Cortex of kidney (tissue), 1 donor: ENCODE results near the gene PTPRN2.

Experiments used
- DNase-seq: peaks from one replicate; lab custom pipeline; 2025; lab: John Stamatoyannopoulos, UW

PTPRN2 gene

DNA sequence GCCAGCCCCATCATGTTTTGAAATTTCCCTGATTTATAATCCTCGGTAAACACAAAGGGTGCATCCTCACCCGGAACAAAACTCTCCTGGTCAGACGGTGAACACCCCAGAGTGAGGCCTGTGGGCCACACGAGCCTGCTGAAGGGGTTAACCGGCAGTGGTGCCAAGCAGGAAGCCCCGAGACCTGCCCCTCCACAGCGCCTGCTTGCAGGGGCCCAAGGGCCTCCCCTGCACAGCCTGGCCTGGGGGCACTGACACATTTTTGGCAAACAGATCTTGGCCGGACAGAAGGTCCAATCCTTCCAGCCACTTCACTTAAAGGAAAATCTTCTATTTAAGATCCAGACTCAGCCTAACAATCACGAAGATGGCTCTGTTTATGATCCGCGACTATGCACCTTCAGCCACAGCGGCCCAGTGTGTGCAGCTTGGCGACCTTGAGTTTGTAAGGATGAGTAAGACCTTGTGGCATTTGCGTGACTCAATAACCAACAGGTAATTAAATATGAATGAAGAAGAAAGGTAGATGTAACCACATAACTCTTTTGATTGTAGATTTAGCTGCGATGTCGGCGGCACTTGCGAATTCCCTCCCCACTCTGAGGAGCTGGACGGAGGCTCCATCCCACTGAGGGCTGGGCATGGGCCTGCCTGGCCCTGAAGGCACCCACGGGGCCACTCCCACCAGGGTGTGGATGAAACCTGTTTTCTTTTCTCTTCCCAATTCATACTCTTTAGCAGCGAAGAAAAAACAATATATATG, 922.6 kb downstream of the PTPRN2 start:
- DNase-seq, result no peak

DNA sequence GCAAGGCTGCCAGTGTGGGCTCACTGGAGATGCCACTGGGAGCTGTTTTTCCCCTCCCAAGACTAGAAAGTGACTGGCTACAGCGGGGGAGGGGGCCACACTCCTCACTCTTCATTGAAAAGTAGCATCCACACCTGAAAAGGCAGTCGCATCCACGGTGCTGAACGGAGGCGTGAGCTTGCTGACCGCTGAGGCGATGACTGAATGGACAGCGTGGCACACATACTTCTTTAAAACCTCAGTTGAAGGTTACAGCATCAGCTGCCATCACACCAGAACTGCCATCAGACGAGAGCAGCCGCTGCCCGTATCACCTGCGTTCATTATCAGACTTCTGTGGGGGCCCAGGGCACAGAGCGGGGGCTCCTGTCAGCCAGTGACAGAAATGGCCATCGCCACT, 923.6 kb downstream of the PTPRN2 start:
- no peak for DNase-seq

DNA sequence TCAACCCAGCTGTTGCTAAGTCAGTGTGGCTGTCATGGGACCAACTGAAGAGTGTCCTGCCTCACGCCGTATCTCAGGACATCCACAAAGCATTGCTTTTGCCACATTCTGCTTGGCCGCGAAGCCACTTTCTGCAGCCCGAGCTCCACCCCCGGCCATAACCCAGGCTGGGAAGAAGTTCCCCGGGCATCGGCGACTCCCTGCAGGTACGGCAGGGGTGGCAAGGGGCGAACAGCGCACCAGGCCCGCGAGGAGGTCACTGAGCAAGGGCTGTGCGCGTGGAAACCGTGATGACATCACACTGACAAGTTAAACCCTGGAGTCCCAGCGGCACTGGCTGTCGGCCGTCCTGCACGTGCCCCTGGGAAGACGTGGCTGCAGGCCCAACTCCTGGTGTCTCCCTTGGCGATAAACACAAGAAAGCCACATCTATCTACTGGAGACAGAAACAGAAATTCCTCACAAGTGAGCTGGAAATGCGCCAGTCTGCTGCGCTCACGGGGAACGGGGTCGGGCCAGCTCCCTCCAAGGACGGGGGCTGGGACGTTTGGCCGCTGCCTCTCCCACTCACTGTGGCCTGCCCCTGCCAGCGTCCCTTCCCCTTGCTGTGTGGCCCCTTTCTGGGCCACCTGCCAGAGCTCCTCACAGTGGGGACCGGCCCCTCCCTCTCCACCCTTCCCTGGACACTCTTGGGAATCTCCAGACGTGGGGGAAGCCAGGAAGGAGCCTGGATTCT, 924.5 kb downstream of the PTPRN2 start:
- DNase-seq, result no peak

DNA sequence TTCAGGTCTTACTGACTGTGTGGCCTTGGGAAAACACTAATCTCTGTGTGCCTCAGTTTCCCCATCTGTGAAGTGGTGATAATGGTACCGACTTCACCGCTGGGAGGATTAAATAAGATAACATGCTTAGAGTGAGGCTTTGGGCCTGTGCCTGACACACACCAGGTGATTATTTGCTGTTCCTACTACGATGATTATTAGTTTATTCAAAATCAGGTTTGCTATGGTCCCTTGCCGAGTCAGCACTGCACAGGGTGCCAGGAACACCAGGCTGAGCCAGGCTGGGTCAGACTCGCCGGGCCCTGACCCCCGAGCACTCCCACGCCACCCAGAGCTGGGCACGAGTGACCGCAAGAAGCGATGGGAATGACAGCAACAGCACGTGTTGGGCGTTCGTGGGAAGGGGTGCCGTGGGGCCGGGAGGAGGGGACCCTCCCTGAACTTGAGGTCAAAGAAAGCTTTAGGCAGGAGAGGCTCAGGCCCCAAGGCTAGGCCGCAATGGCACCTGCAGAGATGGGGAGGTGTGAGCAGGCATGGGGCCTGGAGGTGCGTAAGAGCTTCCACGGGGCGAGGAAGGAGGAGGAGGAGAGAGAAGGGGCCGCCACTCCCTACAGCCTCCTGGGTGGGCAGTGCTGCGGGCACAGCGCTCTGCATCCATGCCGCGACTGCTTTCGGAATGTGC, 925.4 kb downstream of the PTPRN2 start:
- no peak for DNase-seq

DNA sequence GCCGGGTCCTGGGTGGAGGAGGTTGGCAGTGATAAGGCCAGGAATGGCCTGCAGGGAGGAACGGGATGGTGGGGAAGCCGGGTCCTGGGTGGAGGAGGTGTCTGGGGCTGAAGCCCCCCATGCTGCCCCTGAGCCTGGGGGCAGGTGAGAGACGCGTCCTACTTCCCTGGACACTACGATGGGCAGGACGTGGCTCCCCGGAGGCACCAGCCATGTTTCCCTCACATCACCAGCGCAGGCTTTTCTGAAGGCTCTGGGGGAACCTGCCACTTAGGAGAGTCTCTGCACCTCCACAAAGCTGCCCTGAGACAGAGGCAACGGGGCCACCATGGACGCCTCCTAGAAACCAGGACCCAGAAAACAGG, 926.0 kb downstream of the PTPRN2 start:
- DNase-seq, result no peak

DNA sequence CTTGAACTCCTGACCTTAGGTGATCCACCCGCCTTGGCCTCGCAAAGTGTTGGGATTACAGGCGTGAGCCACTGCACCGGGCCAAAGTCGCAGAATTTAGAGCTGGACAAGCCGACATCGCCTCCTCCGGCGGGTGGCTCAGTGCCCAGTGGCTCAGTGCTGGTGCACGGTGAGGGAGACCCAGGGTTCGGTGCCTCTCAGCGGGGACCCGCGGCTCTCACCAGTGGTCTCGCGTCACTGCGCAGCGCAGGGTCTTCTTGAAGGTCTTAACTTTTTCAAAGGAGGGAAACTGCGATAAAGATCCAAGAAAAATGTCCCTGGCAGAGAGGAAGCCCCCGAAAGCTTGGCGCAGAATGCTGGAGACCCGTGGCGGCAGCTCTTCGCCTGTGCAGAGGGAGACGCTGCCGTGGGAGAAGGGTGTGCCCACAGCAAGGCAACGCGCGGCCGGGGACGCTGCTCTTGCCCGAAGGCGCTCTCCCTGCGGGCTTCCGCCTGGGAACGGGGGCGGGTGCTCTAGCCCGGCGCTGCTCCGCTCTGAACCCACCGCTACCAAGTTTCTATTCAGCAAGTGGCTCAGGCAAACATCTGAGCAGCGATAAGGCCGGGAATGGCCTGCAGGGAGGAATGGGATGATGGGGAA, 926.5 kb downstream of the PTPRN2 start:
- DNase-seq, result no peak

DNA sequence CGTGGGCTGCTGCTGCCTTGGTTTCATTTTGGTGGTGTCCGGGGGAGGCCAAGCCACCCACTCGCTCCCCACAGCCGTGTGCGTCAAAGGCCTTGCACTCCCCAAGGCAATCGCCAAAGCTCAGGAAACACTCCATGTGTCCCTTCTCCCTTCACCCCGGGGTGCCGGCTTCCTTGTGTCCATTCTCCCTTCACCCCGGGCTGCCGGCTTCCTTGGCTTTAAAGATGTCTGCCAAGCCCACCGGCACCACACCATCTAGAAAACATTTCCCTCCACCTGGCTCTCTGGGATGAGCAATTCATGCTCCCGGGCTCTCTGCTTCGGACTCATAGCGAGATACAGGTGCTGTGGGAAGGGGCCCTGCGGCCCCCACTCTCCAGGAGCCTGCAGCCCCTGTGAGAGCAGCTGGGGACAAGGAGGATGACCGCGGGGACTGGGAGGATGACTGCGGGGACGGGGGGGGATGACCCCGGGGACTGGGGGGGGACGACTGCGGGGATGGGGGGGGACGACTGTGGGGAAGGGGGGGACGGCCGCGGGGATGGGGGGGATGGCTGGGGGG, 928.7 kb downstream of the PTPRN2 start:
- no peak for DNase-seq

DNA sequence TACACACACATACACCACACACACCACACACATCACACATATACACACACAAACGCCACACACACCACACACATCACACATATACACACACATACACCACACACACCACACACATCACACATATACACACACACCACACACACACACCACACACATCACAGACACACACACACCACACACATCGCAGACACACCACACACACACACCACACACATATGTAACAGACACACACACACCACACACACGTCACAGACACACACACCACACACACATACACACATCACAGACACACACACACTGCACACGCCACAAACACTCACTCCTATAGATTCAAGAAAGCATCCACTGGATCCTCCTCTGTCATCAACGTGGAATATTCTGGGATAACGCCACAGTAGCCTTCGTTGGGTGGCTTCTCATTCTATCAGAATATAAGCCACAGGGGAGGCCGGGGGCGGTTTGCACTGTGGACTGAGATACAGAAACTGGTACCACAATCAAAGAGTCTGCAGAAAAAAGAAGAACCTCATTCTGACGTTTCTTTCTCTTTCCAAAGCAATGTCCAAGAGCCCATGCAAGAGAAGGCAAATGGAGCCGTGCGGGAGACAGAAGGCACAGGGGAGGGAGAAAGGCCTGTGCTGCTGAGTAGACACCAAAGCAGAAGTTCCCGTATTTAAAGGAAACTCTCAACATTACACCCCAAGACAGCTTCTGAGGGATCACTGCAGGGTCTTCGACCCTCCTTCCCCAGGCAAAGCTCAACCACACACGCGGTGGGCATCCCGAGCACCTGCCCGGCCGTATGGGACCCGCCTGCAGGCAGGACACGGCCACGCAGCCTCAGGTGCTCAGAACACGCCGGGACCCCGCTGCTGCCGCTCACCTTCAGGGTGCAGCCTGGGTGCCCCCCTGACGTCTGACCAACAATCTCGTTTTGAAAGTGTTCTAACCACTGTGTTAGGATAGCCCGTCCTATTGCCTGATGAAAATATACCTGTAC, 929.6 kb downstream of the PTPRN2 start:
- DNase-seq, result no peak

DNA sequence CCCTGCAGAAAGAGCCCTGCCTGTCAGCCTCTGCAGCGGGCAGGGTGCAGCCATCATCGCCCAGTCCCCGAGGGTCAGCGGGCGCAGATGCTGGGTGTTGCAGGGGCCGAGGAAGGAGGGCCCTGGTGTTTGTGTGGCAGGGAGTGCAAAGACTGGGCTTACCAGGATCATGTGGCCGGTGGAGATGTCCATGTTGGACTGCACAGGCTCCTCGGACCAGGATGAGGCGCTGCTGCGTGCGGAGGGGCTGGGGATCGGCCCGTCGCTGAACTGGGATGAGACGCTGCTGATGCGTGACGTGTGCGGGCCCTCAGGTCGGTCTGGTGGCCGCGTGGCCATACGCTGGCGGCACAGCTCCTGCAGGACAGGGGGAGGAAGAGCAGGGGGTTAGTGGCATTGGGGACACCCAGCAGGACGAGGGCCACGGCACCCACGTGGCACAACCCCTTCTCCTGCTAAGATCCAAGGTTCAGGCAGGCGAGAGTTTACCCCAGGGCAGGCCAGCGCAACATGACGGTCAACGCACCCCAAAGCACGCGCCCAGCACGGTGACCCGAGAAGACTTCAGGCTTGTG, 931.3 kb downstream of the PTPRN2 start:
- DNase-seq, result no peak

DNA sequence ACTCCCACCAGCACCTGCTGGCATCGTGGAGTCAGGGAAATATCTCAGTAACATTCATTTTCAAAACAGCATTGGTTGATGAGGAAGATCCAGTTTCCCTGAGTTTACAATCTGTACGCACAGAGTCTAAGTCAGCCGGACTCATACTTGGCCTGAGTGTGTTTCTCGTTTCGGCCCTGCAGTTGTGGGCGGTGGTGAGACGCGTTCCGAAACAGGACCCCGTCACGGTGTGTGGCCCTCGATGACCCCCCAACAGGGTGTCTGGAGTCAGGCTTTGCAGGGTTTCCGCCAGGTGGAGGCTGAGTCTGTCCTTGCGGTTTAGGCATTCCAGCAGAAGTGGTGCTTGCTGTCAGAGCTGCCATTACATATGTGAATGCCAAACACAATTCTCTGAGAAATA, 933.3 kb downstream of the PTPRN2 start:
- no peak for DNase-seq

DNA sequence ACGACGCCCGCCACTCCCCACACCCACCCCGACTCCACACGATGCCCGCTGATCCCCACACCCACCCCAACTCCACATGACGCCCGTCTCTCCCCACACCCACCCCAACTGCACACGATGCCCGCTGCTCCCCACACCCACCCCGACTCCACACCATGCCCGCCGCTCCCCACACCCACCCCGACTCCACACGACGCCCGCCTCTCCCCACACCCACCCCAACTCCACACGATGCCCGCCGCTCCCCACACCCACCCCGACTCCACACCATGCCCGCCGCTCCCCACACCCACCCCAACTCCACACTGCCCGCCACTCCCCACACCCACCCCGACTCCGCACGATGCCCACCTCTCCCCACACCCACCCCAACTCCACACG, 933.8 kb downstream of the PTPRN2 start:
- DNase-seq, result no peak

DNA sequence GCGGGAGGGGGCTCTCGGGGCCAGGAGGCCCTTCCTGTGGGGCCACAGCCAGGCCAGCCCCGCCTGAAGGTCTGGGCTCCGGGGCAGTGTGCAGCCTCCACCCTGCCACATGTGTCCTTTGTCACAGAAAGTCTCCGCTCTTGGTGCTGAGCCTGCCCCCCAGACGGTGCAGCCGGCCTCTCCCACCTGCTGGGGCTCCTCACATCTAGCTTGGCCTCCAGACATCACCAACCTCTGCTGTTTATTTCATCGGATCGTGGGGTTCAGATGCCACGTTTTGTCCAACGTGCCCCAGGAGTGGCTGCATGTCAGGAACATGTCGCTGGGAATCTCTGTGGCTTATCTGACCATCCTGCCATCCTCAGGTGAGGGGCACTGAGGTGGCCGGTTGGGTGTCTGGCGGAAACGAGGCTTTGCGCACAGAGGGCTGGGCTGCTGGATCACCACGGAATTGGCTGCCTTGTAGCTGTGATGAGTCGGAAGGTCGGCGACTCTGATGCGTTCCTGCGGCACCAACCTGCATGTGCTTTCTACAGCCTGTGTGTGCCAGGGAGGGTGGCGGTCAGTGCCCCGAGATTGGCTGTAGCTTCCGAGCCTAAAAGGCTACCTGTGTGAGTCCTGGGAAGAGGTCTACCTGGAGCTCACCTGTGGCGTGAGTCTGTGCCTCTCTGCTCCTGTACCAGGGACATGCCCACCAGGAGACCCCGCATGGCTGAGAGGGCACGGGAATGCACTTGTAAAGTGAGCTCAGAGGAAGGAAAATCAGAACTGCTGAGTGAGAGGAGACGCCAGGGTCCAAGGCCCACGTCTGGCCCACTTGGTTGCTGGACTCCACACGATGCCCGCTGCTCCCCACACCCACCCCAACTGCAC, 934.4 kb downstream of the PTPRN2 start:
- DNase-seq, result no peak

DNA sequence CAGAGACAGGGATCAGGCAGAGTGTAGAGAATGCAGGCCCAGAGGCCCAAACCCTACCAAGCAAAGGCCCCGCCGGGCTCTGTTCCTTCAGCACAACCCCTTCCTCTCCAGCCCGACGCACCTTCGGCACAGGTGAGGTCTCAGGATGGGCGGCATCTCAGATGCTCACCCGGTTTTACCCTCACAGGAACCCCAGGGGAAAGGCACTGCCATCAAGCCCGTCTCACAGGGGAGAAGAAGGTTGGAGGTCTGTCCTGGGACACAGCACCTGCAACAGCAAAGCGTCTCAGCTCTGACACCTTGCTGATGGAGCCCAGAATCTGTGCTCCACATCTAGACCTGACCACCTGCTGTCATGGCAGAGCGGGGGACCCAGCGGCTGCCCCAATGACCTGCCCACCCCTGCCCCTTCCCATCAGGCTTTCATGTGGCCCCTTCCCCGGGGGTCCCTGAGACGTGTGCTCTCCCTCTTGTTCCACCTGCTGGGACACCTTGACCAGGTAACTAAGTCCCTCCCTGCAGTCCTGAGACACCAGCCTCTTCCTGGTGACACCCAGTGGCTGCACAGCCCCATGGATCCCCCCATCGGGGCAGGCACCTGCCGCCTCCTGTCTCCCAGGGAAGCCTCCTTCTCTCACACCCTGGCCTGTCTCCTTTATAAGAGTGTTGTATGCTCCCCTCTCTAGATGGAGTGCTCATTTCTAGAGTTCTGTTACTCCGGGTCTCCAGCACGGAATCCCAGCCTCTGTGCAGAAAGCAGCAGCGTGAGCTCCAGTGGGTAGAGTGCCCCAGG, 935.3 kb downstream of the PTPRN2 start:
- DNase-seq, result no peak

DNA sequence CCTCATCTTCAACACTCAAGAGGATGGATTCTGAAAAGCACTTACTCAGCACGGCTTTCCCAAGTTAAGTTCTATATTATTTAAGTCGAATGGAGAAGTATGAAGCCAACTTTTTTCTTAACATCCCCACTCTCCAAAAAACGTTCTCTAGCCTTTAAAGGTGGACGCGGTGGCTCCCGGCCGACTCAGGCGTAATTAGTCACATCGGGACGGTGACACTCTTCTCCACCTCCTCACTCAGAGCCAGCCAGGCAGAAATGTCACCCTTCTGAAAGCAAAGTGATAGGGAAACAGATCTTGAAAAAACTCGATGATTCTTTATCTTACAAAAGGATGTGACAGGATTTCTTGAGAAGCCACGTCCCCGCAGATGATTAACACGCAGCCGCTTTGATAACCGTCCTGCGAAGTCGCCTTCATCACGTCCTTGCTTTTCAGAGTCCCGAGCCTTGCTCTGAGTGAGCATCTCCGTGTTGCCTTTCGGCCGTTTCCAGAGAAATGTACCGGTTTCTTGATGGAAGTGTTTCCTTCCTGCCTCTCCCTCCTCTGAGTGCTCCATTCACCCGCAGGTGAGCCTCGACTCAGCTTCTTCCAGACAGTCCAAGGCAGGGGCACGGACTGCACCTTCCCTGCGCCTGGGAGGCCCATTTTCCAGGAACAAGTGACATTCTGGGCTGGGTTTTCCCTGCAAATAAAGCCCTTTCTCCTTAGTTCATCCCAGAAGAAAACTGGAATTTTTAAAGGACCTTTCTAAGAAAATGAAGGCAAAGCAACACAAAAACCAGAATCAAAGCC, 936.1 kb downstream of the PTPRN2 start:
- DNase-seq, result no peak

DNA sequence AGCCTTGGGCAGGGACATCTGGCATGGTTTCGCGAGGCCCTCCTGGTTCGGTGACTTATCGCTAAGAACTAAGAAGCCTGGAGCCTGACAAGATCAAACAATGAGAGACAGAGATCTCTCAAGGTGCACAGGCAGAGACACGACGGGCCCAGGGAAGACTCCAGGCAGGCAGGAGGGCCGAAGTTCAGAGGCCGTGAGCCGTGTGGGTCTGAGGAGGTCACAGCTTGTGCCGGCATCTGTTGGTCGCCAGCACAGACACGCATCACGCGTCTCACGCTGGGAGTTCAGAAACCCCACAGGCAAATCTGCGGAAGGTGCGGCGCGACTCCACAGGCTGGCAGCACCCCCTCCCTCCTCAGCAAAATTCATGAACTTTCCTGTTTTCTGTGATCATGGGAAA, 936.8 kb downstream of the PTPRN2 start:
- DNase-seq, result no peak

DNA sequence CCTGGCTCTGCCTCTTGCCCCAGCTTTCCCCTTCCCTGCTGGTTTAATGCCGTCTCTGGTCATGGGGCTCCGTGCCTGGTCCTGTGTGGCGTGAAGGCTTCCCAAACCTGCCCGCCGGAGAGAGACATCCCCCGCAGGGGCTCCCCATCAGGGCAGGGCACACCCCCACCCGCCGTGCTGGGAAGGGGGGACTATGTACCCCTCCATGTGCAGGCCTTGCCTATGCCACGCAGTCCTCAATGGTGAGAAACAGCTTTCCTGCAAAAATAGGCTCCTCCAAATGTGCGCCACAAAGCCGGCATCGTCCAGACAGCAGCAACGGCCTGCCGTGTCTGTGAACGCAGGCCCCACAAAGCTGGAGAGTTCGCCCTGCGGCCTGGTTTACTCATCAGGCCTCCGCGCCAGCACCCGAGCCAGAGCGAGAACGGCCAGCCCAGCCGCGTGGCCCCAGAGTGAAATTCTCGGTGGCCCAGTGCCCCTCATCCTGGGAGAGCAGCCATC, 937.4 kb downstream of the PTPRN2 start:
- DNase-seq, result no peak

DNA sequence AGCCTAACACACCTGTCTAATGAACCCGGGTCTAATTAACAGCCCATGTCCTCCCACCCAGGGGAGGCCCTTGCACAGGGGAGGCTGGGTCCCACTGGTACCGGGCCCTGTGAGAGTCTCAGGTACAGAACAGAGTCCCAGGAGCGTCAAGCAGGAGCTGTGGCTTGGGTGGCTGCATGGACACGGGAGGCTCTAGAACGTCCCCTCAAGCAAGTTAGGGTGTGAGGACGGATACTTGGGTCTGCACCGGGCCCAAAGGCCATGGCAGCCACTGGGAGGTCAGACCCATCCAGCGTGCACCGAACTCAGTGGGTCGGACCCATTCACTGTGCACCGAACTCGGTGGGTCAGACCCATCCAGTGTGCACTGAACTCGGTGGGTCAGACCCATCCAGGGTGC, 941.1 kb downstream of the PTPRN2 start:
- no peak for DNase-seq

DNA sequence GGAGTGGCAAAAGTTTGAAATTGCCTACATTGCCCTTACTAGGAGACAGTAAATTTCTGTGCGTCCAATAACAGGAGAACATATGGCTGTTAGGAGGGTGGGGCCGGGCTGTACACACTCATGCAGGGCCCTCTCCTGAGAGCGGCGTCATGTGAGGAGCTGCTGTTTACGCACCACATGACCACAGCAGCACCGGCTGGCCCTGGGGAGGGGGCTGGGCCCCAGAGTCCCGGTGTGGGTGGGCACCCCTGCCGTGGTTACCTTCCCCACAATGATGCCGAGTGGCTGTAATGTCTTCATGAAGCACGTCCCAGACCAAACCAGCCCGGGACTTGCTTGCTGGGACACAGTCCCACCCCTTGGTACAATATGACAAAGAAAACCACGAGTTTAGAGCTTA, 942.1 kb downstream of the PTPRN2 start:
- DNase-seq, result no peak
